ENCODE measurements around the gene RAPGEF2. TPM values are rescaled to one million over a fixed set of nuclear protein-coding genes. Genes with fewer than 3 reads are reported as not detected.
A peak's percentile ranks its signal among the peaks of the same experiment; 100 is the strongest.

RAPGEF2 gene
- total and polyA plus RNA-seq, 10 of the 15 experiments (the other 5 are each of a cell fraction or from before 2014, with no cell fraction given): 0.31 to 24.0 (median 2.9) TPM

DNA sequence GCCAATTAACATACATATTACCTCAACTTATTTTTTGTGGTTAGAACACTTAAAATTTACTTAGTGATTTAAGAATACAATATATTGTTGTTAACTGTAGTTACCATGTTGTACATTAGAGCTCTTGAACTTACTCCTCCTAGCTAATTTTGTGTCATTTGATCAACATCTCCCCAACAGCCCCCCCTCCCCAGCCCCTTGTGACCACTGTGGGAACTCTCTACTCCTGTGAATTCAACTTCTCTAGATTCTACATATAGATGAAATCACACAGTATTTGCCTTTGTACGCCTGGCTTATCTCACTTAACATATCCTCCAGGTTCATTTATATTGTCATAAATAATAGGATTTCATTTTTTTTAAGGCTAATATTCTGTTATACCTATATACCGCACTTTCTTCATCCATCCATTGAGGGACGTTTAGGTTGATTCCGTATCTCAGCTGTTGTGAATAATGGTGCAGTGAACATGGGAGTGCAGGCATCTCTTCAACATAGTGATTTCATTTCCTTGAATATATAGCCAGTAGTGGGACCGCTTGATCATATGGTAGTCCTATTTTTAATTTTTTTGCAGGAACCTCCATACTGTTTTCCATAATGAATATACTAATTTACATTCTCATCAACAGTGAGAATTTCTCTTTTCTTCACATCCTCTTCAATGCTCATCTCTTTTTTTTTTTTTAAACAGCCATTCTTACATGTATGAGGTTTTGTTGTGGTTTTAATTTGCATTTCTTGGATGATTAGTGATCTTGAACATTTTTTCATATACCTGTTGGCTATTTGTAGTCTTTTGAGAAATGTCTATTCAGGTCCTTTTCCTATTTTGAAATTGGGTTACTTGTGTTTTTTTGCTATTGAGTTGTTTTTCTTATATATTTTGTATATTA lies 66.8 kb downstream of the RAPGEF2 start (continued):
- TF ChIP-seq POU2F2 (IDR thresholded peaks at IDR 0.05; ENCODE audit: borderline replicate concordance, low read depth, low read length) (peak; percentile 80; the same call in 2 of the 3 replicates), ZNF384 (IDR thresholded peaks at IDR 0.05; ENCODE audit: borderline replicate concordance, low read depth, low read length) (peak; percentile 92), RBBP5 (conservative IDR thresholded peaks at IDR 0.05) (no peak), MEF2A (IDR thresholded peaks at IDR 0.05; ENCODE audit: insufficient read depth, low read depth, low read length) (0 out of 2 replicates have a peak, but pooled peaks have one; percentile 57), ZZZ3 (IDR thresholded peaks at IDR 0.05; ENCODE audit: control insufficient read depth, insufficient read length, low read depth) (no peak), SUPT20H (IDR thresholded peaks at IDR 0.05; ENCODE audit: borderline replicate concordance, control insufficient read depth, low read depth, low read length) (no peak), PAX8 (IDR thresholded peaks at IDR 0.05) (no peak), TBL1XR1 (IDR thresholded peaks at IDR 0.05; ENCODE audit: low read depth, low read length) (no peak), NR2F1 (conservative IDR thresholded peaks at IDR 0.05) (no peak), CHD4 (IDR thresholded peaks at IDR 0.05) (no peak), NFIC (IDR thresholded peaks at IDR 0.05; ENCODE audit: low read depth, low read length) (peak; percentile 81), RAD21 (IDR thresholded peaks at IDR 0.05; ENCODE audit: insufficient read depth, low read depth, low read length) (no peak), RAD51 (IDR thresholded peaks at IDR 0.05) (no peak), NBN (IDR thresholded peaks at IDR 0.05) (0 out of 2 replicates have a peak, but pooled peaks have one; percentile 54), ZNF217 (IDR thresholded peaks at IDR 0.05) (no peak; the same call in 1 of the 2 replicates), ESRRA (IDR thresholded peaks at IDR 0.05; ENCODE audit: low read length) (no peak), SP1 (IDR thresholded peaks at IDR 0.05; ENCODE audit: low read depth, low read length) (no peak), NFXL1 (IDR thresholded peaks at IDR 0.05; ENCODE audit: borderline replicate concordance) (no peak)
- TF ChIP-seq, protein P1, sequence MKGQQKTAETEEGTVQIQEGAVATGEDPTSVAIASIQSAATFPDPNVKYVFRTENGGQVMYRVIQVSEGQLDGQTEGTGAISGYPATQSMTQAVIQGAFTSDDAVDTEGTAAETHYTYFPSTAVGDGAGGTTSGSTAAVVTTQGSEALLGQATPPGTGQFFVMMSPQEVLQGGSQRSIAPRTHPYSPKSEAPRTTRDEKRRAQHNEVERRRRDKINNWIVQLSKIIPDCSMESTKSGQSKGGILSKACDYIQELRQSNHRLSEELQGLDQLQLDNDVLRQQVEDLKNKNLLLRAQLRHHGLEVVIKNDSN (IDR thresholded peaks at IDR 0.05; ENCODE audit: borderline replicate concordance, extremely low read length, insufficient read depth, low read depth, low read length): no peak
- TF ChIP-seq, protein P2, sequence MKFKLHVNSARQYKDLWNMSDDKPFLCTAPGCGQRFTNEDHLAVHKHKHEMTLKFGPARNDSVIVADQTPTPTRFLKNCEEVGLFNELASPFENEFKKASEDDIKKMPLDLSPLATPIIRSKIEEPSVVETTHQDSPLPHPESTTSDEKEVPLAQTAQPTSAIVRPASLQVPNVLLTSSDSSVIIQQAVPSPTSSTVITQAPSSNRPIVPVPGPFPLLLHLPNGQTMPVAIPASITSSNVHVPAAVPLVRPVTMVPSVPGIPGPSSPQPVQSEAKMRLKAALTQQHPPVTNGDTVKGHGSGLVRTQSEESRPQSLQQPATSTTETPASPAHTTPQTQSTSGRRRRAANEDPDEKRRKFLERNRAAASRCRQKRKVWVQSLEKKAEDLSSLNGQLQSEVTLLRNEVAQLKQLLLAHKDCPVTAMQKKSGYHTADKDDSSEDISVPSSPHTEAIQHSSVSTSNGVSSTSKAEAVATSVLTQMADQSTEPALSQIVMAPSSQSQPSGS (IDR thresholded peaks at IDR 0.05; ENCODE audit: low read length): peak; percentile 83
- TF ChIP-seq, protein P3, sequence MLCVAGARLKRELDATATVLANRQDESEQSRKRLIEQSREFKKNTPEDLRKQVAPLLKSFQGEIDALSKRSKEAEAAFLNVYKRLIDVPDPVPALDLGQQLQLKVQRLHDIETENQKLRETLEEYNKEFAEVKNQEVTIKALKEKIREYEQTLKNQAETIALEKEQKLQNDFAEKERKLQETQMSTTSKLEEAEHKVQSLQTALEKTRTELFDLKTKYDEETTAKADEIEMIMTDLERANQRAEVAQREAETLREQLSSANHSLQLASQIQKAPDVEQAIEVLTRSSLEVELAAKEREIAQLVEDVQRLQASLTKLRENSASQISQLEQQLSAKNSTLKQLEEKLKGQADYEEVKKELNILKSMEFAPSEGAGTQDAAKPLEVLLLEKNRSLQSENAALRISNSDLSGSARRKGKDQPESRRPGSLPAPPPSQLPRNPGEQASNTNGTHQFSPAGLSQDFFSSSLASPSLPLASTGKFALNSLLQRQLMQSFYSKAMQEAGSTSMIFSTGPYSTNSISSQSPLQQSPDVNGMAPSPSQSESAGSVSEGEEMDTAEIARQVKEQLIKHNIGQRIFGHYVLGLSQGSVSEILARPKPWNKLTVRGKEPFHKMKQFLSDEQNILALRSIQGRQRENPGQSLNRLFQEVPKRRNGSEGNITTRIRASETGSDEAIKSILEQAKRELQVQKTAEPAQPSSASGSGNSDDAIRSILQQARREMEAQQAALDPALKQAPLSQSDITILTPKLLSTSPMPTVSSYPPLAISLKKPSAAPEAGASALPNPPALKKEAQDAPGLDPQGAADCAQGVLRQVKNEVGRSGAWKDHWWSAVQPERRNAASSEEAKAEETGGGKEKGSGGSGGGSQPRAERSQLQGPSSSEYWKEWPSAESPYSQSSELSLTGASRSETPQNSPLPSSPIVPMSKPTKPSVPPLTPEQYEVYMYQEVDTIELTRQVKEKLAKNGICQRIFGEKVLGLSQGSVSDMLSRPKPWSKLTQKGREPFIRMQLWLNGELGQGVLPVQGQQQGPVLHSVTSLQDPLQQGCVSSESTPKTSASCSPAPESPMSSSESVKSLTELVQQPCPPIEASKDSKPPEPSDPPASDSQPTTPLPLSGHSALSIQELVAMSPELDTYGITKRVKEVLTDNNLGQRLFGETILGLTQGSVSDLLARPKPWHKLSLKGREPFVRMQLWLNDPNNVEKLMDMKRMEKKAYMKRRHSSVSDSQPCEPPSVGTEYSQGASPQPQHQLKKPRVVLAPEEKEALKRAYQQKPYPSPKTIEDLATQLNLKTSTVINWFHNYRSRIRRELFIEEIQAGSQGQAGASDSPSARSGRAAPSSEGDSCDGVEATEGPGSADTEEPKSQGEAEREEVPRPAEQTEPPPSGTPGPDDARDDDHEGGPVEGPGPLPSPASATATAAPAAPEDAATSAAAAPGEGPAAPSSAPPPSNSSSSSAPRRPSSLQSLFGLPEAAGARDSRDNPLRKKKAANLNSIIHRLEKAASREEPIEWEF (IDR thresholded peaks at IDR 0.05; ENCODE audit: insufficient replicate concordance, low read depth, low read length): peak; percentile 33
